PC-9 (cell line): Measurements from ENCODE around the gene NBEAL2.

Source experiments
- EZH2 ChIP-seq: fragments of 200-600 bp; sonication (generic); IDR thresholded peaks from 2 replicates; pipeline ENCODE4 v1.8.0; 2017; ENCODE audit warnings: antibody characterized with exemption, low read depth
- TF ChIP-seq, protein P1 (sequence below): fragments of 200-600 bp; sonication (generic); conservative IDR thresholded peaks from 2 replicates; pipeline ENCODE4 v1.6.1; 2017; ENCODE audit warnings: mixed run types, antibody characterized with exemption, mild to moderate bottlenecking, moderate library complexity

DNA sequence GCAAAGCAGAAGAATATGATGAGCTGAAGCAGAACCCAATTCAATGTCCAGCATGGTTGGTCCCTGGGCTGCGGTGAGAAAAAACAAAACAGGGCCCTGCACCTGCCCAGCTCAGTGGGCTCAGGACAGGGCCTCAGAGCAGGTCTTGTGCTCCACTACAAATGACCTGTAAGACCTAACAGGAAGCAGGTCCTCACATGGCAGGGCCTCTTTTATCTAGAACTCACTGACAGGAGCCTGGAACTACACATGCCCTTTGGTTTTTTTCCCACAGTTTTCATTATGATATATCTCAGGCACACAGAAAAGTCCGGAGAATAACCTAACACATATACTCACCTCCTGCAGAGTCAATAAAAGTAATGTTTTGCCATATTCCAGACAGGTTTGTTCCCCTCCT, 41.3 kb upstream of the NBEAL2 start:
- TF ChIP-seq, protein P1, sequence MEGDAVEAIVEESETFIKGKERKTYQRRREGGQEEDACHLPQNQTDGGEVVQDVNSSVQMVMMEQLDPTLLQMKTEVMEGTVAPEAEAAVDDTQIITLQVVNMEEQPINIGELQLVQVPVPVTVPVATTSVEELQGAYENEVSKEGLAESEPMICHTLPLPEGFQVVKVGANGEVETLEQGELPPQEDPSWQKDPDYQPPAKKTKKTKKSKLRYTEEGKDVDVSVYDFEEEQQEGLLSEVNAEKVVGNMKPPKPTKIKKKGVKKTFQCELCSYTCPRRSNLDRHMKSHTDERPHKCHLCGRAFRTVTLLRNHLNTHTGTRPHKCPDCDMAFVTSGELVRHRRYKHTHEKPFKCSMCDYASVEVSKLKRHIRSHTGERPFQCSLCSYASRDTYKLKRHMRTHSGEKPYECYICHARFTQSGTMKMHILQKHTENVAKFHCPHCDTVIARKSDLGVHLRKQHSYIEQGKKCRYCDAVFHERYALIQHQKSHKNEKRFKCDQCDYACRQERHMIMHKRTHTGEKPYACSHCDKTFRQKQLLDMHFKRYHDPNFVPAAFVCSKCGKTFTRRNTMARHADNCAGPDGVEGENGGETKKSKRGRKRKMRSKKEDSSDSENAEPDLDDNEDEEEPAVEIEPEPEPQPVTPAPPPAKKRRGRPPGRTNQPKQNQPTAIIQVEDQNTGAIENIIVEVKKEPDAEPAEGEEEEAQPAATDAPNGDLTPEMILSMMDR: no peak
- TF ChIP-seq EZH2: no peak
